ENCODE data around the gene TMTC4.

Gene TMTC4

DNA sequence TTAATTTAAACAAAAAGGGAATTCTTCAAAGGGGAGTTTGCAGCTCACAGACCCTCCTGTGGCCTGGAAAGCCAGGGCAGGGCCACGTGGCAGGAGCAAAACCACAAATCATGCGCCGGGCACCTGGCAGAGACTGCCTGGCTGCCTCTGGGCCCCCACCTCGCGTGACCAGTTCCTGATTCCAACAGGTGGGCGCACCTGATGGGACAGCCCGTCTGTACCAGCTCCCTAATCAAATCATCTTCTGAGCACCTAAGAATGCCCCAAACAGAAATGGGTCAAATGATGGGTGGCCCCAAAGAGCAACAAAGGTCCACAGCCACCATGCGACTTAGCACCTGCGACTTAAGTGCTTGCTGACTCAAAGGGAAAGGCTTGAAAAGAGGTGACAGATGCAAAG is 9.2 kb downstream of the TMTC4 start:
- no peak for DNase-seq (ENCODE audit: low read depth)

- DNase-seq (ENCODE audit: low read depth), result no peak
Observed at GRCh38 chr13:100664171-100664900, 10.3 kb downstream of the TMTC4 start.

DNA sequence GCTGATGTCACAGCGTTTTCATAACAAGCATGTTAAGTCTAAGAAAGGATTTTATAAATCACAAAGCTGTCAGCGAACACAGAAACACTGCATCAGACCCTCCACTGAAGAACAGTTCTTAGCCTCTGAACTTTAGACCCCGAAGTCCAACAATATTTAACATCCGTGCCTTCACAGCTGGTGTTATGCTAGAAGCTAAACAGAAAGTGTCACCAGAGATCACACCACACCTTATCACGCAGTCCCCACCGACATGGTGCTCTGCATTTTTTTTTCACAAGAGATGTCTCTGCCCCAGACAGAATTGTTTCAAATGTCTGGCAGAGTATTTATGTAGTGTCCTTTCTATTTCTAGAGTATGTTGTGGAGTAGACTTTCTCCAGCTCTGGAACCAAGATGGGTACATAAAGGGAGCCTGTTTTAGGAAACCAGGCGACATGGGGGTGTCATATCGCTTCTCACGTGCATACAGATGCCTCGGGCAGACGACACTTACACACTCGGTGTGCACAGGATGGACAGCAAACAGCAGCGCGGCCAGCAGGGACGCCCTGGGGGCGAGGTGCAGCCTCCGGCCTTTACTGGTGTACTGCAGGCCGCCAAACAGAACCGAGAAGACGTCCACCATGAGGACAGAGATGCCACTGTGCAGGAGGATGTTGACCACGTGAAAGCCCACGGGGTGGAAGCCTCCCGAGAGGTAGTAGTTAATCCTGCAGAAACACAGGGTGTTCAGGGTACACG is 12.0 kb downstream of the TMTC4 start:
- no peak for DNase-seq (ENCODE audit: low read depth)

GRCh38 chr13:100660761-100661160 is 13.8 kb downstream of the TMTC4 start:
- no peak for DNase-seq (ENCODE audit: low read depth)

- no peak for DNase-seq (ENCODE audit: low read depth)
Observed at GRCh38 chr13:100659578-100659977, 15.0 kb downstream of the TMTC4 start.

- no peak for DNase-seq (ENCODE audit: low read depth)
Observed at GRCh38 chr13:100658363-100658762, 16.2 kb downstream of the TMTC4 start.

- DNase-seq (ENCODE audit: low read depth), result no peak
Observed at GRCh38 chr13:100657881-100658315, 16.7 kb downstream of the TMTC4 start.

- DNase-seq (ENCODE audit: low read depth), result no peak
Observed at GRCh38 chr13:100652510-100652909, 22.1 kb downstream of the TMTC4 start.

DNA sequence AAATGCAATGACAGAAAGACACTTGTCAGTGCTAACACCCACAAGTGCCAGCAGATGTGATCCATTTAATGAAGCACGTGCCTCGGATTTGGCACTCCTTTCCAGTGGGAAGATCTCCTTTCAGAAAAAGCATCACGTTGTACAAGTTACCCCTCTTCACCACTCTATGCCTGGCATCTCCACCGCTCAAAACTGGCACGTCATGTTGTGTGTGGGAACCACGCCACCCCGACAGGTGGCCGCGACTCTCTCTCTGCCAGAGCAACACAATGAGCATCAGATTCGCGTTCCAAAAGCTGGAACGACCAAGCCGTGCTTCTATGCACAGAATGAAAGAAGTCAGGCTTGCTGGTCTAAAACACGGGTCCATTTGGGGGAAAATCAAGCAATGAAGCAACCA is 24.3 kb downstream of the TMTC4 start:
- no peak for DNase-seq (ENCODE audit: low read depth)

DNA sequence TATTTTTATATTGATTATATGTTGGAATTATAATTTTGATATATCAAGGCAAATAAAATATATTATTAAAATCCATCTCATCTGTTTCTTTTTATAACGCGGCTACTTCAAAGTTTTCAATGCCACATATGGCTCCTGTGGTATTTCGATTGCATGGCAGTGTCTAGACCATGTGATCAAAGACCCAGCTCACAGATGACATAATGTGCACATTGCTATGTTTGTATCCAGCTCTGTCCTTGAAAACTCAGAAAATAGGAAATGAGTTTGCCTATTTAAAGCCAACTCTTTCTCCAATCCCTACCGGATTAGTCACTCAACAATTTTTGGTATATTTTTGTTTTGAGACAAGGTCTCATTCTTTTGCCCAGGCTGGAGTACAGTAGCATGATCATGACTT is 26.2 kb downstream of the TMTC4 start:
- no peak for DNase-seq (ENCODE audit: low read depth)

DNA sequence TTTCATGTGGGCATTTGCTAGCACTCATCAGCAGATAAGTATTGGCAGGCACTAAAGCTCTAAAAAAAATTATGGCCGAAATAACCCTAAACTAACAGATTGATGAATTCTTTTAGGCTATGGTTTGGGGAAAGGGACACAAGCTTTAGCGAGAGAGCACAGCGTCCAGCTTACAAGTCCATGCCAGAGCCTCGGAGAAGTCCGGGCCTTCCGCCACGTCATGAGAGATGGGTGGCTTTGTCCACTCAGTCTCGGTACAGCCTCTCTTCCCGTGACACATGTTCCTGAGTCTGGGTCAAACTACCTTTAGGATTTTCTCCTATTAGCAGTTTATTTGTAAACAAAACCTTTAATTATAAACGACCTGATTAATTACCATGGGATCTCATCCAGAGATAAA is 27.7 kb downstream of the TMTC4 start:
- DNase-seq (ENCODE audit: low read depth), result no peak

DNA sequence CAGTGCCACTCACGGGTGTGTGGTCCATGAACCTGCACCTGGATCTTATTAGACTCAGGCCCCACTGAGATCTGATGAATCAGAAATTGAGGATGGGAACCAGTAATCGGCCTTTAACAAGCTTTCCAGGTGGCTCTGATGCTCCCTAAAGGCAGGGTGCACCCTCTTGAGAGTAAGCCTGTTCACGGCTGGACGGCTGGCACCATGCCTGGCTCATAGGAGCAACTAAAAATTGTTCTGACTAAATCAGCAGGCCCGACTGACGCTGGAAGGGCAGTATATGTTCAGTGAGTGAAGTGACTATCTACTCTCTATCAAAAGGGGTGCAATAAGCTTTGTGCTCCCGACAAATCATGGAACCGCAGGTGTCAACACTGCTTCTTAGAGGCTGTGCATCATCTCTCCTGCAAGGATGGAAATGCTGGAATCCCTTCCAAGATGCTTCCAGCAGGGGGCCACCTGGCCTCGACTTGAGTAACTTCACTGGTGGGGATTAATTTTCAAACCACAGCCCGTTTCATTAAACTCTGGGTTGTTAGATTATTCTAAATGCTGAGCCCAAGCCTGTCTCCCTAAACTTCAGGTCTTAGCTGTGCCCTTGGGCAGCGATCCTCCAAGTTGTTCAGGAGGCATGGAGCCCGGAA is 28.4 kb downstream of the TMTC4 start:
- no peak for DNase-seq (ENCODE audit: low read depth)

GRCh38 chr13:100645382-100645781 is 29.2 kb downstream of the TMTC4 start:
- DNase-seq (ENCODE audit: low read depth), result no peak

DNA sequence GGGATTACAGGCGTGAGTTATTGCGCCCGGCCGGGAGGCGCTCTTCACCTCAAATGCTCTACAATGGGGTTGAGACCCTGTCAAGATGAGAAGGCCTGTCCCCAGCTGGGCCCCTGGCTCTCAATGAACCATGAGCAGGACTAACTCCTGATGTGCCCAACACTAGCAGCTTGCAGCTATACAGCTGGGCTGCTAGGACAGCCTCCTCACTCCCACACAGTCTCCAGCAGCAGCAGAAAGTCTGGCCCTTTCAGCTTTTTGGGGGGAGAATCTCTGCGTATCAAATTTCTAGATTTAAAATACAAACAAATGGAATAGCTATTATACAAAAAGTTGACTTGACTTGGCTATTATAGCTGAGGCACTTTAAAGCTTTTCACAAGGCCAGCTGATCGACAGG is 30.2 kb downstream of the TMTC4 start:
- no peak for DNase-seq (ENCODE audit: low read depth)

DNA sequence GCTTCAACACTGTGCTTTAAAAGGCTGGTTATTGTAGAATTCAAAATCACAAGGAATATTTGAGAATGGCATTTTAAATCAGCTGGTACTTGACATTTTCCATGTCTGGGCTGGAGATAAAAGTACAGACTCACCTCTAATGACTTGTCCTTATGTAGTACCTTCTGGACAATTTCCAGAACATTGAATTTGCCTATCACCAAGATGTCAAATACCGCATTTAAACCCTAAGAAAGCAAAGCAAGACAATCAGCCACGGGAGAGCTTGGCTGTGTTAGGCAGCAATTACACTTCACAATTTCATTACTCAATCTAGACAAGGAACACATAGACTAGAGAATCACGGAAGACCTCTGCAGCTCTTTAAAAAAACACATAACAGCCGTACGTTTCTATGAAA is 36.8 kb downstream of the TMTC4 start:
- DNase-seq (ENCODE audit: low read depth), result no peak

- no peak for DNase-seq (ENCODE audit: low read depth)
Observed at GRCh38 chr13:100637380-100637779, 37.2 kb downstream of the TMTC4 start.

DNA sequence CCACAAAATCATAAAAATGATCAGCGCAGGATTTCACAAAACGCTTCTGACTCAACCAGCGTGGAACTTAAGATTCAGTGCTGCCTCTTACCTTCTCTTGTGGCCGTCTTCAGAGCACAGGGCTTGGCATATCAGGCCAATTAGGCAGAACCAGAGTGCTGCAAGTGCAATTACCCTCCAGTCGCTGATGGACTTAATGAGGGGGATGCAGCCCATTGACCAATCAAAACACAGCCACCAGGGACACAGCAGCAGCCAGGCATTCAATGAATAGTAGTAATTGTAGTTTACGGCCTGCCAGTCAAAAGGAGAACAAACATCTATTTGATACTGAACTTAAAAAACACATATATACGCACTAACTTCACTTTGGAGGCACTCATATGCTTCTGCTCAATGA is 38.2 kb downstream of the TMTC4 start:
- DNase-seq (ENCODE audit: low read depth), result no peak

DNA sequence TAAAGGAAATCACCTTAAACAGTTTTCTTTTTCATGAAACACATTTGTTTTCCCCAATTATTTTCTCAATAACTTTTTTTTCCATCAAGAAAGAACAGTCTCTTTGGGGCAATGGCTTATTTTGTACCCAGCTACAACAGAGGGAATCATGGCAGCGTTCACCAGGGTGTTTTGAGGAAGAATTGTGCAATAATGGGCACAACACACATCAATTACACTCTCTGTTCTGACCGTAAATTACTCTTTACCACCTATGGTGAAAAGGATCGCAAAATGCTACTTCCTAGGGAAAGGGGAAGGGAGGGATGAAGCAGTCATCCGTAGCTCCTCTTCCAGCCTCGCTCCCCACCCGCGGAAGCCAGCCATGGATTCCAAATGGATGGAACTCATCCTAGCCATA is 38.6 kb downstream of the TMTC4 start:
- DNase-seq (ENCODE audit: low read depth), result no peak

- no peak for DNase-seq (ENCODE audit: low read depth)
Observed at GRCh38 chr13:100634696-100635095, 39.9 kb downstream of the TMTC4 start.

GRCh38 chr13:100633461-100633860 is 41.1 kb downstream of the TMTC4 start:
- DNase-seq (ENCODE audit: low read depth), result peak; percentile 69

DNA sequence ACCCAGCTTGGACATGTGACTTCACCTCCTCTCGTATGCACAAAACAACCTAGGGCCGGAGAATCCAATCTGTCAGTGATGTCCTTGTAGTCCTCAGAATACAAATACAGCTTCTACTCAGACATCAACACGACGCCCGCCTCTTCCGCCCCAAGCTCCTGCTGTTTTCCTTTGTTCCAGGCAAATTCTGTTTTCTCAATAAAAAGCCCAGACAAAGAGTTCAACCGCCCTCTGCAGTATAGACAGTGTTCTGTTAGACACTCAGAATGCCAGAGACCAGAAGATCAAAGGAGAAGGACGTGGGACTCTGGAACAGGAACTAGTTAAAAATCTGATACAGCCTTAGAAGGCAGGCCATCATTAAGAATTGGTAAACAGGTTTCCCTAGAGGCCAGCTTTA is 44.0 kb downstream of the TMTC4 start:
- no peak for DNase-seq (ENCODE audit: low read depth)

DNA sequence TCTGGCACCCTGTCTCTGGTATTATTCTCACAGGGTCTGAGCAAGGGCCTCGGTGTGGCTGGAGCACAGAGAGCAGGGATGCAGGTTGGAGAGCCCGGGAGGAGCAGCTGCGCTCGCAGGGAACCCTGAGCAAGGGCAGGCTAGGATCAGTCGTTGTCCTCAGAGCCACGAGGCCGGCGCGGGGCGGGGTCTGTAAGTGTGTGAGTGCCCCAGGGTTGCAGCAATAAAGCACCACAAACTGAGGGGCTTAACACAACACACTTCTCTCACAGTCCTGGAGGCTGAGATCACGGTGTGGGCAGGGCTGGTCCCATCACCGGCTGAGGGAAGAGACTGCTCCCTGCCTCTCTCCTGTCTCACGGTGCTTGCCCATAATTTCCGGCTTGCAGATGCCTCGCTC is 47.5 kb downstream of the TMTC4 start:
- DNase-seq (ENCODE audit: low read depth), result no peak

DNA sequence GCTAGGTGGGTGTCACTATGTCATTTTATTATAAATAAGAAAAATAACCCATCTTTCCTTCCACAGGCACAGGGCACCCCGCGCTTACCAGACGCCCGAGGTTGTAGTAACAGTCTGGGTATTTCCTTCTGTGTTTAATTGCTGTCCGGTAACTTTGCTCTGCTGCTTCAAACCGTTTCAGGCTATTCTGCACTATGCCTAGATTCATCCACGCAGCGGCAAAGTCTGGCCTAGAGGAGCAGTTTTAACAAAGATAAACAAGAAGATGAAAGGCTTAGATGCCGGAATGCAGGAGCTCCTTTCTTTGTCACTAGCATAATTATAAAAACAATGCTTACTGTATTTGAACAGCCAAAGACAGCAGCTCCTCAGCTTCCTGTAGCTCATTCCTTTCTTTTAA is 49.1 kb downstream of the TMTC4 start:
- no peak for DNase-seq (ENCODE audit: low read depth)

Data from GM04504 (cell line).